ENCODE data around the gene KCNJ15. TPM values are rescaled to one million over a fixed set of nuclear protein-coding genes. Genes with fewer than 3 reads are reported as not detected.

Gene KCNJ15
- total and polyA plus RNA-seq, 2 experiments from 2014 or later: 1.2 to 2.1 TPM

- Histone ChIP-seq H3K4me1 (ENCODE audit: insufficient read depth) (peaks cover 46% of the 10 kb centered on the region), H3K27ac (peak overlapping the region; percentile 55), H3K36me3 (ENCODE audit: low read depth) (no peaks in the 10 kb centered on the region), H3F3A (ENCODE audit: insufficient read depth) (peaks cover 35% of the 10 kb centered on the region), H3K9me3 (ENCODE audit: low read depth) (no peaks in the 10 kb centered on the region), H3K79me2 (ENCODE audit: insufficient read depth) (no peaks in the 10 kb centered on the region), H3K4me2 (ENCODE audit: unreplicated experiment) (peak overlapping the region; percentile 63), H4K20me1 (ENCODE audit: insufficient read depth) (no peaks in the 10 kb centered on the region), H3K9ac (no peak overlapping the region), H2AFZ (peak overlapping the region; percentile 17; the same call in 1 of the 2 replicates), H3K27me3 (replicated peaks; ENCODE audit: insufficient read depth) (no peaks in the 10 kb centered on the region), H3K4me3 (no peak overlapping the region), H3K9me2 (ENCODE audit: insufficient read depth) (no peaks in the 10 kb centered on the region)
- WGBS, 2 experiments (ENCODE audit: low coverage in 1 of 2, low lambda C conversion rate in 2 of 2, missing lambda C conversion rate in 2 of 2): 36 to 37% methylated on average over 8 of the region's 8 CpGs
- in situ Hi-C loops (cut with MboI): no loop called here
- peak; percentile 57 for DNase-seq
- TF ChIP-seq EZH2phosphoT487 (IDR thresholded peaks at IDR 0.05; ENCODE audit: insufficient read depth, low read depth): no peak
- TF ChIP-seq EZH2 (IDR thresholded peaks at IDR 0.05; ENCODE audit: insufficient read depth, poor library complexity, severe bottlenecking): no peak
Observed at GRCh38 chr21:38295997-38296764, 39.4 kb downstream of the KCNJ15 start.

- Histone ChIP-seq H2AFZ (peak overlapping the region; percentile 17; the same call in 1 of the 2 replicates), H3K27ac (peak overlapping the region; percentile 55), H3K4me1 (ENCODE audit: insufficient read depth) (peaks cover 38% of the 10 kb centered on the region), H3K4me2 (ENCODE audit: unreplicated experiment) (peak overlapping the region; percentile 63), H3F3A (ENCODE audit: insufficient read depth) (peaks cover 25% of the 10 kb centered on the region), H3K4me3 (no peak overlapping the region), H4K20me1 (ENCODE audit: insufficient read depth) (no peaks in the 10 kb centered on the region), H3K79me2 (ENCODE audit: insufficient read depth) (no peaks in the 10 kb centered on the region), H3K36me3 (ENCODE audit: low read depth) (no peaks in the 10 kb centered on the region), H3K27me3 (replicated peaks; ENCODE audit: insufficient read depth) (no peaks in the 10 kb centered on the region), H3K9ac (peak overlapping the region; percentile 23; the same call in 1 of the 2 replicates), H3K9me3 (ENCODE audit: low read depth) (no peaks in the 10 kb centered on the region), H3K9me2 (ENCODE audit: insufficient read depth) (no peaks in the 10 kb centered on the region)
- in situ Hi-C loops (cut with MboI): no loop called here
- TF ChIP-seq EZH2phosphoT487 (IDR thresholded peaks at IDR 0.05; ENCODE audit: insufficient read depth, low read depth) (no peak), EZH2 (IDR thresholded peaks at IDR 0.05; ENCODE audit: insufficient read depth, poor library complexity, severe bottlenecking) (no peak)
- peak; percentile 62 for DNase-seq
- WGBS, 2 experiments (ENCODE audit: low coverage in 1 of 2, low lambda C conversion rate in 2 of 2, missing lambda C conversion rate in 2 of 2): 15 to 25% methylated on average over 3 of the region's 3 CpGs
Observed at GRCh38 chr21:38297194-38297631, 40.4 kb downstream of the KCNJ15 start.

- H3K9me3 ChIP-seq (ENCODE audit: low read depth): no peaks in the 10 kb centered on the region
- peak overlapping the region; percentile 63 for H3K4me2 ChIP-seq (ENCODE audit: unreplicated experiment)
- in situ Hi-C loops (cut with MboI): no loop called here
- peaks cover 36% of the 10 kb centered on the region for H3K4me1 ChIP-seq (ENCODE audit: insufficient read depth)
- WGBS, 2 experiments (ENCODE audit: low coverage in 1 of 2, low lambda C conversion rate in 2 of 2, missing lambda C conversion rate in 2 of 2): 98 to 99% methylated on average over 3 of the region's 3 CpGs
- H3K27me3 ChIP-seq (replicated peaks; ENCODE audit: insufficient read depth): no peaks in the 10 kb centered on the region
- H3K4me3 ChIP-seq: no peak overlapping the region
- no peaks in the 10 kb centered on the region for H3K36me3 ChIP-seq (ENCODE audit: low read depth)
- no peak overlapping the region for H3K9ac ChIP-seq
- no peaks in the 10 kb centered on the region for H3K79me2 ChIP-seq (ENCODE audit: insufficient read depth)
- H3K27ac ChIP-seq: peak overlapping the region; percentile 55
- TF ChIP-seq EZH2phosphoT487 (IDR thresholded peaks at IDR 0.05; ENCODE audit: insufficient read depth, low read depth) (no peak), EZH2 (IDR thresholded peaks at IDR 0.05; ENCODE audit: insufficient read depth, poor library complexity, severe bottlenecking) (no peak)
- no peaks in the 10 kb centered on the region for H3K9me2 ChIP-seq (ENCODE audit: insufficient read depth)
- no peak for DNase-seq
- H4K20me1 ChIP-seq (ENCODE audit: insufficient read depth): no peaks in the 10 kb centered on the region
- peaks cover 25% of the 10 kb centered on the region for H3F3A ChIP-seq (ENCODE audit: insufficient read depth)
- no peak overlapping the region for H2AFZ ChIP-seq
Observed at GRCh38 chr21:38297871-38298270, 41.1 kb downstream of the KCNJ15 start.

GRCh38 chr21:38298832-38299231 is 42.0 kb downstream of the KCNJ15 start:
- Histone ChIP-seq H3K9me3 (ENCODE audit: low read depth) (no peaks in the 10 kb centered on the region), H3K9ac (no peak overlapping the region), H3F3A (ENCODE audit: insufficient read depth) (peaks cover 32% of the 10 kb centered on the region), H2AFZ (no peak overlapping the region), H3K9me2 (ENCODE audit: insufficient read depth) (no peaks in the 10 kb centered on the region), H3K4me1 (ENCODE audit: insufficient read depth) (peaks cover 44% of the 10 kb centered on the region), H3K79me2 (ENCODE audit: insufficient read depth) (no peaks in the 10 kb centered on the region), H3K27ac (no peak overlapping the region), H3K4me3 (no peak overlapping the region), H3K4me2 (ENCODE audit: unreplicated experiment) (no peak overlapping the region), H3K36me3 (ENCODE audit: low read depth) (no peaks in the 10 kb centered on the region), H4K20me1 (ENCODE audit: insufficient read depth) (no peaks in the 10 kb centered on the region), H3K27me3 (replicated peaks; ENCODE audit: insufficient read depth) (no peaks in the 10 kb centered on the region)
- 97 to 98% methylated on average over 3 of the region's 3 CpGs for WGBS, 2 experiments (ENCODE audit: low coverage in 1 of 2, low lambda C conversion rate in 2 of 2, missing lambda C conversion rate in 2 of 2)
- TF ChIP-seq EZH2phosphoT487 (IDR thresholded peaks at IDR 0.05; ENCODE audit: insufficient read depth, low read depth) (no peak), EZH2 (IDR thresholded peaks at IDR 0.05; ENCODE audit: insufficient read depth, poor library complexity, severe bottlenecking) (no peak)
- DNase-seq: no peak
- in situ Hi-C loops (cut with MboI): no loop called here
